Kidney (tissue), 14 donors: ENCODE measurements around the gene ADGRE1. TPM values are rescaled to one million over a fixed set of nuclear protein-coding genes. Genes with fewer than 3 reads are reported as not detected.

Source experiments
- DNase-seq, 5 donors: peaks; one replicate each; pipeline ENCODE4 v3.0.0-alpha.2; 2013 to 2020
- FAIRE-seq: peaks from 2 replicates; lab custom pipeline; 2012; peaks lifted over from hg19 to GRCh38; lab: Jason Lieb, UNC
- H3K27ac ChIP-seq, 2 donors: one replicate each; pipeline ENCODE4 v1.7.0; 2013; ENCODE audit warnings: low read depth in 2 of 2, low read length in 2 of 2, inconsistent platforms in 1 of 2
- H3K27me3 ChIP-seq: one replicate; pipeline ENCODE4 v1.7.1; 2013; ENCODE audit warnings: low read length, inconsistent platforms; ENCODE audit not compliant: control insufficient read depth, insufficient read depth
- H3K36me3 ChIP-seq, 3 donors: one replicate each; pipeline versions ENCODE4 v1.7.0 to v1.7.1; 2013; ENCODE audit warnings: low read length in 3 of 3, control low read depth in 1 of 3, inconsistent platforms in 1 of 3; ENCODE audit not compliant: insufficient read depth in 3 of 3, control insufficient read depth in 2 of 3
- H3K4me1 ChIP-seq, 3 donors: one replicate each; pipeline versions ENCODE4 v1.7.0 to v1.7.1; 2013; ENCODE audit warnings: low read length in 3 of 3, inconsistent platforms in 1 of 3, low read depth in 1 of 3; ENCODE audit not compliant: control insufficient read depth in 2 of 3, insufficient read depth in 2 of 3
- H3K4me3 ChIP-seq, 3 donors: one replicate each; pipeline versions ENCODE4 v1.7.0 to v1.8.1; 2013; ENCODE audit warnings: low read length in 3 of 3, control low read depth in 1 of 3, inconsistent platforms in 1 of 3
- H3K9ac ChIP-seq, 3 donors: one replicate each; pipeline versions ENCODE4 v1.7.0 to v1.7.1; 2013; ENCODE audit warnings: low read length in 3 of 3, control low read depth in 1 of 3, inconsistent platforms in 1 of 3
- H3K9me3 ChIP-seq, 3 donors: one replicate each; pipeline versions ENCODE4 v1.7.0 to v1.7.1; 2013; ENCODE audit warnings: low read length in 3 of 3, control low read depth in 1 of 3, inconsistent platforms in 1 of 3; ENCODE audit not compliant: control insufficient read depth in 2 of 3, insufficient read depth in 1 of 3
- CTCF ChIP-seq: IDR thresholded peaks from 3 replicates; pipeline ENCODE4 v1.5.1; 2012; ENCODE audit warnings: mild to moderate bottlenecking, moderate library complexity, borderline replicate concordance; ENCODE audit not compliant: insufficient read depth; ENCODE audit errors: extremely low read depth
- intact Hi-C: fragments of 100-400 bp; cut with DNase I; formaldehyde crosslinking; loops from one replicate; pipeline ENCODE4 v1.11.1; 2022
- polyA plus RNA-seq: library from polyadenylated mRNA; stranded (reverse); fragments of 350-450 nt; fragmentation: Illumina TruSeq; extraction: RNeasy Lipid Tissue Mini Kit (QIAGEN cat#74804); gene quantifications from one replicate; pipeline ENCODE4 v1.2.3, GENCODE V29; 2014; ENCODE audit warnings: low read depth, low replicate concordance; ENCODE audit not compliant: insufficient read depth
- total RNA-seq: library from RNA; stranded (reverse); fragmentation: NEBNext Ultra II Directional; extraction: Animal tissue kit (Norgen Biotek cat#: 25700); gene quantifications from one replicate; pipeline ENCODE4 v1.2.1, GENCODE V29; 2021
- donor health status: control.
- donor health status: control.
- donor health status: control.
- donor health status: control.
- donor health status: control.
- donor health status: DM: yes; HTN: yes; CAD: no.
- donor health status: Normal renal cell carcinoma (clear cell type).

The ADGRE1 gene
- total and polyA plus RNA-seq, 2 donors from 2014 or later = 0.19 to 1.3 TPM

GRCh38 chr19:6988257-6988656, 100.9 kb downstream of the ADGRE1 start:
- Histone ChIP-seq H3K9me3 (peaks cover 0 to 12% (median 0%) of the 10 kb centered on the region in 3 donors), H3K36me3 (no peaks in the 10 kb centered on the region), H3K27ac (no peak overlapping the region), H3K4me1 (no peaks in the 10 kb centered on the region), H3K4me3 (no peak overlapping the region), H3K27me3 (no peaks in the 10 kb centered on the region), H3K9ac (no peak overlapping the region)
- intact Hi-C loops = no loop called here
- FAIRE-seq (no peak), DNase-seq (no peak)
- TF ChIP-seq CTCF = no peak

Other genes with a start within 250 kb of the ADGRE1 start
- 2.5 TPM for gene TNFSF14, start 217.4 kb upstream of the ADGRE1 start, total RNA-seq
- not detected for gene TNFSF14, start 217.4 kb upstream of the ADGRE1 start, polyA plus RNA-seq
- gene C3, start 166.9 kb upstream of the ADGRE1 start, total RNA-seq = 3,831 TPM
- 452 TPM for gene C3, start 166.9 kb upstream of the ADGRE1 start, polyA plus RNA-seq
- gene GPR108, start 150.0 kb upstream of the ADGRE1 start, total RNA-seq = 113 TPM
- gene GPR108, start 150.0 kb upstream of the ADGRE1 start, polyA plus RNA-seq = 144 TPM
- 92.9 TPM for gene TRIP10, start 147.9 kb upstream of the ADGRE1 start, total RNA-seq
- gene TRIP10, start 147.9 kb upstream of the ADGRE1 start, polyA plus RNA-seq = 57.5 TPM
- gene SH2D3A, start 120.1 kb upstream of the ADGRE1 start, total RNA-seq = 35.4 TPM
- gene SH2D3A, start 120.1 kb upstream of the ADGRE1 start, polyA plus RNA-seq = 12.5 TPM
- 15.5 TPM for gene VAV1, start 114.9 kb upstream of the ADGRE1 start, total RNA-seq
- gene VAV1, start 114.9 kb upstream of the ADGRE1 start, polyA plus RNA-seq = 0.90 TPM
- gene MBD3L2B, start 133.9 kb downstream of the ADGRE1 start, total RNA-seq = not detected
- gene MBD3L2B, start 133.9 kb downstream of the ADGRE1 start, polyA plus RNA-seq = not detected
- not detected for gene MBD3L5, start 143.0 kb downstream of the ADGRE1 start, total RNA-seq
- gene MBD3L5, start 143.0 kb downstream of the ADGRE1 start, polyA plus RNA-seq = not detected
- not detected for gene MBD3L4, start 152.6 kb downstream of the ADGRE1 start, total RNA-seq
- not detected for gene MBD3L4, start 152.6 kb downstream of the ADGRE1 start, polyA plus RNA-seq
- not detected for gene MBD3L2, start 161.7 kb downstream of the ADGRE1 start, total RNA-seq
- gene MBD3L2, start 161.7 kb downstream of the ADGRE1 start, polyA plus RNA-seq = not detected
- gene MBD3L3, start 171.1 kb downstream of the ADGRE1 start, total RNA-seq = not detected
- not detected for gene MBD3L3, start 171.1 kb downstream of the ADGRE1 start, polyA plus RNA-seq
- 13.2 TPM for gene ZNF557, start 182.1 kb downstream of the ADGRE1 start, total RNA-seq
- gene ZNF557, start 182.1 kb downstream of the ADGRE1 start, polyA plus RNA-seq = 1.3 TPM